MM.1S (cell line): ENCODE measurements around the gene COL27A1.

Experiments used
- EZH2phosphoT487 ChIP-seq: fragments of 300-600 bp; sonication (generic); IDR thresholded peaks from 2 replicates; pipeline ENCODE4 v1.6.1; 2018; ENCODE audit warnings: antibody characterized with exemption, low read length
- TF ChIP-seq, protein P1 (sequence below): fragments of 300-600 bp; sonication (generic); IDR thresholded peaks from 2 replicates; pipeline ENCODE4 v1.5.1; 2016; ENCODE audit warnings: antibody characterized with exemption, low read length, mixed read lengths

GRCh38 chr9:114163517-114163951, 8.2 kb downstream of the COL27A1 start:
- TF ChIP-seq EZH2phosphoT487: no peak
- TF ChIP-seq, protein P1, sequence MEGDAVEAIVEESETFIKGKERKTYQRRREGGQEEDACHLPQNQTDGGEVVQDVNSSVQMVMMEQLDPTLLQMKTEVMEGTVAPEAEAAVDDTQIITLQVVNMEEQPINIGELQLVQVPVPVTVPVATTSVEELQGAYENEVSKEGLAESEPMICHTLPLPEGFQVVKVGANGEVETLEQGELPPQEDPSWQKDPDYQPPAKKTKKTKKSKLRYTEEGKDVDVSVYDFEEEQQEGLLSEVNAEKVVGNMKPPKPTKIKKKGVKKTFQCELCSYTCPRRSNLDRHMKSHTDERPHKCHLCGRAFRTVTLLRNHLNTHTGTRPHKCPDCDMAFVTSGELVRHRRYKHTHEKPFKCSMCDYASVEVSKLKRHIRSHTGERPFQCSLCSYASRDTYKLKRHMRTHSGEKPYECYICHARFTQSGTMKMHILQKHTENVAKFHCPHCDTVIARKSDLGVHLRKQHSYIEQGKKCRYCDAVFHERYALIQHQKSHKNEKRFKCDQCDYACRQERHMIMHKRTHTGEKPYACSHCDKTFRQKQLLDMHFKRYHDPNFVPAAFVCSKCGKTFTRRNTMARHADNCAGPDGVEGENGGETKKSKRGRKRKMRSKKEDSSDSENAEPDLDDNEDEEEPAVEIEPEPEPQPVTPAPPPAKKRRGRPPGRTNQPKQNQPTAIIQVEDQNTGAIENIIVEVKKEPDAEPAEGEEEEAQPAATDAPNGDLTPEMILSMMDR: no peak
